WTC11 (cell line): ENCODE measurements around the gene CACNB4. TPM values are rescaled to one million over a fixed set of nuclear protein-coding genes. Genes with fewer than 3 reads are reported as not detected.

Experiments
- ATAC-seq: fragments of 200-7000 bp; cut with Tn5 transposase; 2 replicates; pipeline ENCODE4 v1.10.0; 2021; ENCODE audit warnings: mild to moderate bottlenecking, moderate library complexity
- CTCF ChIA-PET: fragments of 300-600 bp; sonication (Branson Sonifier 250); formaldehyde crosslinking; loops from one replicate; lab custom pipeline; 2021; ENCODE audit warnings: antibody characterized with exemption; lab: Charles Lee
- POLR2A ChIA-PET: fragments of 350-600 bp; sonication (Branson Sonifier 250); formaldehyde crosslinking; loops from one replicate; lab custom pipeline; 2021; ENCODE audit warnings: antibody characterized with exemption; lab: Charles Lee
- DNase-seq: peaks from one replicate; pipeline ENCODE4 v3.0.0; 2021; ENCODE audit warnings: low spot score
- H3K27ac Mint-ChIP-seq: 2 replicates; pipeline ENCODE4 v1.8.0; 2021; ENCODE audit warnings: mixed read lengths
- H3K27me3 Mint-ChIP-seq: 2 replicates; pipeline ENCODE4 v1.8.0; 2021; ENCODE audit warnings: low read depth, mild to moderate bottlenecking, moderate library complexity, mixed read lengths
- H3K36me3 Mint-ChIP-seq: 2 replicates; pipeline ENCODE4 v1.8.0; 2021; ENCODE audit warnings: mixed read lengths
- H3K4me1 Mint-ChIP-seq: 2 replicates; pipeline ENCODE4 v1.8.0; 2022; ENCODE audit warnings: mixed read lengths
- H3K4me3 Mint-ChIP-seq: 2 replicates; pipeline ENCODE4 v1.8.0; 2021; ENCODE audit warnings: mild to moderate bottlenecking, moderate library complexity, mixed read lengths
- H3K9me3 Mint-ChIP-seq: 2 replicates; pipeline ENCODE4 v1.8.0; 2021; ENCODE audit warnings: mixed read lengths
- CREM ChIP-seq: sonication (generic); formaldehyde crosslinking; IDR thresholded peaks from 2 replicates; pipeline ENCODE4 v1.8.1; 2022; ENCODE audit warnings: mild to moderate bottlenecking, missing genetic modification reagents, moderate library complexity
- GABPB1 ChIP-seq: sonication (generic); formaldehyde crosslinking; IDR thresholded peaks from 2 replicates; pipeline ENCODE4 v1.8.1; 2023; ENCODE audit warnings: mild to moderate bottlenecking, missing genetic modification reagents
- IRF2 ChIP-seq: sonication (generic); formaldehyde crosslinking; IDR thresholded peaks from 2 replicates; pipeline ENCODE4 v1.8.0; 2022; ENCODE audit warnings: low read depth, missing genetic modification reagents, borderline replicate concordance
- NFATC4 ChIP-seq: fragments of 250-450 bp; sonication (Bioruptor Pico); IDR thresholded peaks from 2 replicates; pipeline ENCODE4 v1.9.0; 2021; ENCODE audit warnings: mild to moderate bottlenecking
- NFYB ChIP-seq: sonication (generic); formaldehyde crosslinking; conservative IDR thresholded peaks from 2 replicates; pipeline ENCODE4 v1.8.0; 2022; ENCODE audit warnings: low read depth, missing genetic modification reagents
- ZNF138 ChIP-seq: sonication (generic); formaldehyde crosslinking; conservative IDR thresholded peaks from 2 replicates; pipeline ENCODE4 v1.8.1; 2022; ENCODE audit warnings: mild to moderate bottlenecking, moderate library complexity, missing genetic modification reagents
- ZNF317 ChIP-seq: sonication (generic); formaldehyde crosslinking; IDR thresholded peaks from 2 replicates; pipeline ENCODE4 v1.8.1; 2023; ENCODE audit warnings: low read depth, mild to moderate bottlenecking, moderate library complexity, missing genetic modification reagents, borderline replicate concordance
- total RNA-seq: library from RNA; stranded (reverse); gene quantifications from 3 replicates; pipeline ENCODE4 v1.2.3, GENCODE V29; 2021
- TF ChIP-seq, protein P1 (sequence below): sonication (generic); formaldehyde crosslinking; IDR thresholded peaks from 2 replicates; pipeline ENCODE4 v1.8.1; 2022; ENCODE audit warnings: missing genetic modification reagents, borderline replicate concordance
- TF ChIP-seq, protein P2 (sequence below): sonication (generic); formaldehyde crosslinking; IDR thresholded peaks from 2 replicates; pipeline ENCODE4 v1.8.1; 2023; ENCODE audit warnings: mild to moderate bottlenecking, missing genetic modification reagents
- TF ChIP-seq, protein P3 (sequence below): fragments of 250-450 bp; sonication (Bioruptor Pico); IDR thresholded peaks from 2 replicates; pipeline ENCODE4 v1.9.0; 2021; ENCODE audit warnings: mild to moderate bottlenecking
- TF ChIP-seq, protein P4 (sequence below): fragments of 200-600 bp; IDR thresholded peaks from 2 replicates; pipeline ENCODE4 v1.8.0; 2022; ENCODE audit warnings: antibody characterized with exemption

The CACNB4 gene
- total RNA-seq, 1 experiment from 2014 or later, result 4.7 TPM

DNA sequence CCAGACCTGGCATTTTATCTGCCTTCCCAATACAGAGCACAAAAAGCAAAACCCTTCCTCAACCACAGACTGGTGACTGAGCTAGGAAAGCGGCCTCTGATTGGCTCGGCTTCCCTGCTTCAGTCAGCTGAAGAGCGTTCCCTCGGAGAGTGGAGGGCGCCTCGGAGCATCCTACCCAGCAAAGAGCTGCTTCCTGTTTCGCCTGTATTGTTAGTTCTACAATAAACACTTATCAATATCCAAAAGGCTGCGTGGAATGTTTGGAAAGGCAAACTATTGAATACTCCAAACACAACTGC, 125.0 kb downstream of the CACNB4 start:
- DNase-seq (peak; percentile 31), ATAC-seq (peak; percentile 97)
- TF ChIP-seq CREM (CRISPR knock-in tag) (no peak), NFATC4 (no peak), ZNF138 (CRISPR knock-in tag) (no peak), ZNF317 (no peak), NFYB (CRISPR knock-in tag) (no peak)
- TF ChIP-seq, protein P1, sequence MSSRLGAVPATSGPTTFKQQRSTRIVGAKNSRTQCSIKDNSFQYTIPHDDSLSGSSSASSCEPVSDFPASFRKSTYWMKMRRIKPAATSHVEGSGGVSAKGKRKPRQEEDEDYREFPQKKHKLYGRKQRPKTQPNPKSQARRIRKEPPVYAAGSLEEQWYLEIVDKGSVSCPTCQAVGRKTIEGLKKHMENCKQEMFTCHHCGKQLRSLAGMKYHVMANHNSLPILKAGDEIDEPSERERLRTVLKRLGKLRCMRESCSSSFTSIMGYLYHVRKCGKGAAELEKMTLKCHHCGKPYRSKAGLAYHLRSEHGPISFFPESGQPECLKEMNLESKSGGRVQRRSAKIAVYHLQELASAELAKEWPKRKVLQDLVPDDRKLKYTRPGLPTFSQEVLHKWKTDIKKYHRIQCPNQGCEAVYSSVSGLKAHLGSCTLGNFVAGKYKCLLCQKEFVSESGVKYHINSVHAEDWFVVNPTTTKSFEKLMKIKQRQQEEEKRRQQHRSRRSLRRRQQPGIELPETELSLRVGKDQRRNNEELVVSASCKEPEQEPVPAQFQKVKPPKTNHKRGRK (CRISPR knock-in tag), result no peak
- TF ChIP-seq, protein P2, sequence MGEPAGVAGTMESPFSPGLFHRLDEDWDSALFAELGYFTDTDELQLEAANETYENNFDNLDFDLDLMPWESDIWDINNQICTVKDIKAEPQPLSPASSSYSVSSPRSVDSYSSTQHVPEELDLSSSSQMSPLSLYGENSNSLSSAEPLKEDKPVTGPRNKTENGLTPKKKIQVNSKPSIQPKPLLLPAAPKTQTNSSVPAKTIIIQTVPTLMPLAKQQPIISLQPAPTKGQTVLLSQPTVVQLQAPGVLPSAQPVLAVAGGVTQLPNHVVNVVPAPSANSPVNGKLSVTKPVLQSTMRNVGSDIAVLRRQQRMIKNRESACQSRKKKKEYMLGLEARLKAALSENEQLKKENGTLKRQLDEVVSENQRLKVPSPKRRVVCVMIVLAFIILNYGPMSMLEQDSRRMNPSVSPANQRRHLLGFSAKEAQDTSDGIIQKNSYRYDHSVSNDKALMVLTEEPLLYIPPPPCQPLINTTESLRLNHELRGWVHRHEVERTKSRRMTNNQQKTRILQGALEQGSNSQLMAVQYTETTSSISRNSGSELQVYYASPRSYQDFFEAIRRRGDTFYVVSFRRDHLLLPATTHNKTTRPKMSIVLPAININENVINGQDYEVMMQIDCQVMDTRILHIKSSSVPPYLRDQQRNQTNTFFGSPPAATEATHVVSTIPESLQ, result no peak
- TF ChIP-seq, protein P3, sequence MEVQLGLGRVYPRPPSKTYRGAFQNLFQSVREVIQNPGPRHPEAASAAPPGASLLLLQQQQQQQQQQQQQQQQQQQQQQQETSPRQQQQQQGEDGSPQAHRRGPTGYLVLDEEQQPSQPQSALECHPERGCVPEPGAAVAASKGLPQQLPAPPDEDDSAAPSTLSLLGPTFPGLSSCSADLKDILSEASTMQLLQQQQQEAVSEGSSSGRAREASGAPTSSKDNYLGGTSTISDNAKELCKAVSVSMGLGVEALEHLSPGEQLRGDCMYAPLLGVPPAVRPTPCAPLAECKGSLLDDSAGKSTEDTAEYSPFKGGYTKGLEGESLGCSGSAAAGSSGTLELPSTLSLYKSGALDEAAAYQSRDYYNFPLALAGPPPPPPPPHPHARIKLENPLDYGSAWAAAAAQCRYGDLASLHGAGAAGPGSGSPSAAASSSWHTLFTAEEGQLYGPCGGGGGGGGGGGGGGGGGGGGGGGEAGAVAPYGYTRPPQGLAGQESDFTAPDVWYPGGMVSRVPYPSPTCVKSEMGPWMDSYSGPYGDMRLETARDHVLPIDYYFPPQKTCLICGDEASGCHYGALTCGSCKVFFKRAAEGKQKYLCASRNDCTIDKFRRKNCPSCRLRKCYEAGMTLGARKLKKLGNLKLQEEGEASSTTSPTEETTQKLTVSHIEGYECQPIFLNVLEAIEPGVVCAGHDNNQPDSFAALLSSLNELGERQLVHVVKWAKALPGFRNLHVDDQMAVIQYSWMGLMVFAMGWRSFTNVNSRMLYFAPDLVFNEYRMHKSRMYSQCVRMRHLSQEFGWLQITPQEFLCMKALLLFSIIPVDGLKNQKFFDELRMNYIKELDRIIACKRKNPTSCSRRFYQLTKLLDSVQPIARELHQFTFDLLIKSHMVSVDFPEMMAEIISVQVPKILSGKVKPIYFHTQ (CRISPR knock-in tag), result no peak
- TF ChIP-seq, protein P4, sequence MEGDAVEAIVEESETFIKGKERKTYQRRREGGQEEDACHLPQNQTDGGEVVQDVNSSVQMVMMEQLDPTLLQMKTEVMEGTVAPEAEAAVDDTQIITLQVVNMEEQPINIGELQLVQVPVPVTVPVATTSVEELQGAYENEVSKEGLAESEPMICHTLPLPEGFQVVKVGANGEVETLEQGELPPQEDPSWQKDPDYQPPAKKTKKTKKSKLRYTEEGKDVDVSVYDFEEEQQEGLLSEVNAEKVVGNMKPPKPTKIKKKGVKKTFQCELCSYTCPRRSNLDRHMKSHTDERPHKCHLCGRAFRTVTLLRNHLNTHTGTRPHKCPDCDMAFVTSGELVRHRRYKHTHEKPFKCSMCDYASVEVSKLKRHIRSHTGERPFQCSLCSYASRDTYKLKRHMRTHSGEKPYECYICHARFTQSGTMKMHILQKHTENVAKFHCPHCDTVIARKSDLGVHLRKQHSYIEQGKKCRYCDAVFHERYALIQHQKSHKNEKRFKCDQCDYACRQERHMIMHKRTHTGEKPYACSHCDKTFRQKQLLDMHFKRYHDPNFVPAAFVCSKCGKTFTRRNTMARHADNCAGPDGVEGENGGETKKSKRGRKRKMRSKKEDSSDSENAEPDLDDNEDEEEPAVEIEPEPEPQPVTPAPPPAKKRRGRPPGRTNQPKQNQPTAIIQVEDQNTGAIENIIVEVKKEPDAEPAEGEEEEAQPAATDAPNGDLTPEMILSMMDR, result no peak
- H3K9me3 Mint-ChIP-seq, result no peaks in the 10 kb centered on the region
- H3K27me3 Mint-ChIP-seq, result no peaks in the 10 kb centered on the region
- no peaks in the 10 kb centered on the region for H3K36me3 Mint-ChIP-seq
- H3K27ac Mint-ChIP-seq, result no peak overlapping the region
- H3K4me1 Mint-ChIP-seq, result peaks cover 36% of the 10 kb centered on the region
- CTCF ChIA-PET, result interaction anchor here (0.8 to 1.8 kb wide), 10 partner anchors 10 to 62 kb away, joined by 3 to 17 read pairs (median 3); no protein-coding TSS in a partner anchor
- H3K4me3 Mint-ChIP-seq, result no peak overlapping the region
- POLR2A ChIA-PET, result no interaction called here

DNA sequence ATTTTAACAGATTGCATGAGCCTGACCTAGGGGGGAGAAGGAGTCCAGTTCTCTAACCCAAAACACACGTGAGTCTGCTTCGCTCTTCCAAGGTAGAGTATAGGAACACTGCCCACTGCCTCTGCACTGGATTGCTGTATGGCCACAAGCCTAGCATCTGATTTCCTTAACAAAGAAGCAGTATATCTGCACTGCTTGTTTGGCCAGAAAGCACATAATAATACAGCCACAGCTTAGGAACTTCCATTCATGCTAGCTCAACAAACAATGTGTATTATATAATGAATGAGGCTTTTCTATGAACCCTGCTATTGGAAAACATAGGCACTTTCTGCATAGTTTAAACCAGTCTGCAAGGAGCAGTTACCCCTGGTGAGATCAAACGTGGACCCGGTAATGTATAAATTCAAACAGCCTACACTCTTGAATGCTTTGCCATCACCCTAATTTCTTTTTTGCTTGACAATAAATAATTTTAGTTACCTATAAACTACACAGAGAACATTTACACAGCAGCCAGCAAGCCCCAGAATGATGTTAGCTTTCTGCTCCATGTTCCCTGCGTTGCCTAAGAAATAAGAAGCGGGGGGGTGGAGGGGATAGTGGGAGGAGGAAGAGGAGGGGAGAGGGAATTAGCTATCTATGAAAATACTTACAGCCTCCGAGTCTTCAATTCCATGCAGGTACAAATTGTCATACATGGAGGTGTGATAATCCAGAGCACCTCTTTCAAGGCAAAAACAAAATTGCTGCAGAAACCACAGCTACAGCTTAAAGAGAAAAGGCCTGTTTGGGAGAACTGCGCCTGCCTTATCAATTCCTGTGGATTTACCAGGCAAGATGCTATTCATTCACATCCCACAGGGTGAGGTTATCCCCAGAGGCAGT, 125.6 kb downstream of the CACNB4 start:
- Mint-ChIP-seq H3K27me3 (no peaks in the 10 kb centered on the region), H3K27ac (no peak overlapping the region), H3K9me3 (no peaks in the 10 kb centered on the region), H3K36me3 (no peaks in the 10 kb centered on the region), H3K4me3 (no peak overlapping the region), H3K4me1 (peaks cover 36% of the 10 kb centered on the region)
- TF ChIP-seq GABPB1 (CRISPR knock-in tag) (0 out of 2 replicates have a peak, but pooled peaks have one; percentile 29), IRF2 (CRISPR knock-in tag) (no peak)
- CTCF ChIA-PET, result interaction anchor here (0.9 to 1.8 kb wide), 8 partner anchors 11 to 62 kb away, joined by 3 to 17 read pairs (median 3); no protein-coding TSS in a partner anchor
- DNase-seq (no peak), ATAC-seq (peak; percentile 17; the same call in 1 of the 2 replicates)
- POLR2A ChIA-PET, result no interaction called here
